Body of pancreas (tissue), 4 donors: Measurements from ENCODE around the gene POLRMT.

ENCODE experiments used
- POLR2A ChIP-seq, 3 donors: fragments of 450-650 bp; IDR thresholded peaks; one replicate each; pipeline ENCODE4 v1.6.1; 2016; ENCODE audit warnings: antibody characterized with exemption in 3 of 3, mild to moderate bottlenecking in 2 of 3
- TF ChIP-seq, protein P1 (sequence below), 7 experiments: fragments of 450-650 bp in 4 of 7; fragments of 200-600 bp in 3 of 7; sonication (generic) in 3 of 7; IDR thresholded peaks; one replicate each; pipeline ENCODE4 v1.5.1; 2016 to 2019; ENCODE audit warnings: antibody characterized with exemption in 7 of 7

GRCh38 chr19:656751-657559, 23.6 kb upstream of the POLRMT start:
- TF ChIP-seq, protein P1, sequence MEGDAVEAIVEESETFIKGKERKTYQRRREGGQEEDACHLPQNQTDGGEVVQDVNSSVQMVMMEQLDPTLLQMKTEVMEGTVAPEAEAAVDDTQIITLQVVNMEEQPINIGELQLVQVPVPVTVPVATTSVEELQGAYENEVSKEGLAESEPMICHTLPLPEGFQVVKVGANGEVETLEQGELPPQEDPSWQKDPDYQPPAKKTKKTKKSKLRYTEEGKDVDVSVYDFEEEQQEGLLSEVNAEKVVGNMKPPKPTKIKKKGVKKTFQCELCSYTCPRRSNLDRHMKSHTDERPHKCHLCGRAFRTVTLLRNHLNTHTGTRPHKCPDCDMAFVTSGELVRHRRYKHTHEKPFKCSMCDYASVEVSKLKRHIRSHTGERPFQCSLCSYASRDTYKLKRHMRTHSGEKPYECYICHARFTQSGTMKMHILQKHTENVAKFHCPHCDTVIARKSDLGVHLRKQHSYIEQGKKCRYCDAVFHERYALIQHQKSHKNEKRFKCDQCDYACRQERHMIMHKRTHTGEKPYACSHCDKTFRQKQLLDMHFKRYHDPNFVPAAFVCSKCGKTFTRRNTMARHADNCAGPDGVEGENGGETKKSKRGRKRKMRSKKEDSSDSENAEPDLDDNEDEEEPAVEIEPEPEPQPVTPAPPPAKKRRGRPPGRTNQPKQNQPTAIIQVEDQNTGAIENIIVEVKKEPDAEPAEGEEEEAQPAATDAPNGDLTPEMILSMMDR (IDR thresholded peaks at IDR 0.05): no peak
- TF ChIP-seq POLR2A (IDR thresholded peaks at IDR 0.05): no peak
